Tibial artery (tissue), 4 donors: ENCODE data around the gene RAX2.
"Not testable (repeated sequence)": the region's sequence is repeated elsewhere in the genome, so short reads cannot be mapped to it uniquely, and the experiment has no call there.

ENCODE experiments used
- DNase-seq, 2 donors: peaks; one replicate each; pipeline ENCODE4 v3.0.0-alpha.2; 2019
- H3K27ac ChIP-seq, 2 donors: fragments of 200-600 bp; sonication (generic) in 1 of 2; 1 replicate in 1 of 2; 2 replicates in 1 of 2; pipeline ENCODE4 v1.5.1; 2018 to 2019; ENCODE audit warnings: mild to moderate bottlenecking in 1 of 2
- H3K27me3 ChIP-seq, 2 donors: fragments of 200-600 bp; sonication (generic) in 1 of 2; one replicate each; pipeline versions ENCODE4 v1.5.1 to v1.6.0; 2016 to 2019
- H3K36me3 ChIP-seq, 3 donors: fragments of 200-600 bp; sonication (generic) in 2 of 3; one replicate each; pipeline ENCODE4 v1.5.1; 2016 to 2019; ENCODE audit warnings: mild to moderate bottlenecking in 2 of 3
- H3K4me1 ChIP-seq, 4 donors: fragments of 200-600 bp; sonication (generic) in 2 of 4; 1 replicate in 3 of 4; 2 replicates in 1 of 4; pipeline ENCODE4 v1.5.1; 2016 to 2019
- H3K4me3 ChIP-seq, 2 donors: fragments of 200-600 bp; sonication (generic) in 1 of 2; 1 replicate in 1 of 2; 2 replicates in 1 of 2; pipeline ENCODE4 v1.5.1; 2018 to 2019; ENCODE audit warnings: mild to moderate bottlenecking in 2 of 2
- H3K9me3 ChIP-seq, 3 donors: fragments of 200-600 bp; sonication (generic) in 1 of 3; one replicate each; pipeline ENCODE4 v1.5.1; 2016 to 2019
- CTCF ChIP-seq, 2 experiments: fragments of 200-600 bp in 1 of 2; fragments of 450-650 bp in 1 of 2; IDR thresholded peaks; one replicate each; pipeline ENCODE4 v1.5.1; 2017 to 2019; ENCODE audit warnings: antibody characterized with exemption in 2 of 2, mild to moderate bottlenecking in 1 of 2, moderate library complexity in 1 of 2
- intact Hi-C: fragments of 100-400 bp; cut with DNase I; formaldehyde crosslinking; loops from one replicate; pipeline ENCODE4 v1.15.0; 2023; ENCODE audit warnings: low total_unique reads

RAX2 gene

GRCh38 chr19:3816566-3817218, 44.7 kb upstream of the RAX2 start:
- Histone ChIP-seq H3K9me3 (no peaks in the 10 kb centered on the region), H3K27ac (no peak overlapping the region), H3K4me1 (peaks cover 0 to 11% (median 0%) of the 10 kb centered on the region in 4 donors), H3K4me3 (no peak overlapping the region), H3K36me3 (no peaks in the 10 kb centered on the region), H3K27me3 (peaks cover 0 to 43% of the 10 kb centered on the region in 2 donors)
- TF ChIP-seq CTCF (IDR thresholded peaks at IDR 0.05) = no peak
- intact Hi-C loops = no loop called here
- no peak for DNase-seq

- Histone ChIP-seq H3K27me3 (peaks cover 0 to 49% of the 10 kb centered on the region in 2 donors), H3K4me1 (peaks cover 0 to 11% (median 0%) of the 10 kb centered on the region in 4 donors)
- H3K36me3 ChIP-seq, intact Hi-C loops, DNase-seq, H3K27ac ChIP-seq, H3K4me3 ChIP-seq, H3K9me3 ChIP-seq: not testable (repeated sequence)
Measured at GRCh38 chr19:3816148-3816547, 44.1 kb upstream of the RAX2 start.

- no peak overlapping the region for H3K27ac ChIP-seq
- H3K4me3 ChIP-seq = no peak overlapping the region
- no peak for DNase-seq
- TF ChIP-seq CTCF (IDR thresholded peaks at IDR 0.05) = no peak
- H3K27me3 ChIP-seq = peaks cover 0 to 55% of the 10 kb centered on the region in 2 donors
- H3K9me3 ChIP-seq = no peaks in the 10 kb centered on the region
- no peaks in the 10 kb centered on the region for H3K36me3 ChIP-seq
- intact Hi-C loops = no loop called here
- peaks cover 0 to 11% (median 0%) of the 10 kb centered on the region in 4 donors for H3K4me1 ChIP-seq
Measured at GRCh38 chr19:3814648-3815047, 42.6 kb upstream of the RAX2 start.

GRCh38 chr19:3813473-3814392, 41.7 kb upstream of the RAX2 start:
- Histone ChIP-seq H3K4me3 (no peak overlapping the region), H3K36me3 (no peaks in the 10 kb centered on the region), H3K27ac (no peak overlapping the region), H3K27me3 (peaks cover 0 to 55% of the 10 kb centered on the region in 2 donors), H3K4me1 (peaks cover 0 to 9% (median 0%) of the 10 kb centered on the region in 4 donors), H3K9me3 (no peaks in the 10 kb centered on the region)
- TF ChIP-seq CTCF (IDR thresholded peaks at IDR 0.05) = no peak
- DNase-seq = no peak
- intact Hi-C loops = no loop called here

GRCh38 chr19:3810708-3811355, 38.8 kb upstream of the RAX2 start:
- peaks cover 0 to 46% of the 10 kb centered on the region in 2 donors for H3K27me3 ChIP-seq
- peaks cover 0 to 7% (median 0%) of the 10 kb centered on the region in 4 donors for H3K4me1 ChIP-seq
- H3K36me3 ChIP-seq = no peaks in the 10 kb centered on the region
- intact Hi-C loops = no loop called here
- no peak for DNase-seq
- no peak for TF ChIP-seq CTCF (IDR thresholded peaks at IDR 0.05)
- H3K9me3 ChIP-seq = no peaks in the 10 kb centered on the region
- H3K27ac ChIP-seq = no peak overlapping the region
- no peak overlapping the region for H3K4me3 ChIP-seq
